ENCODE results near the gene CCRL2. TPM values are rescaled to one million over a fixed set of nuclear protein-coding genes. Genes with fewer than 3 reads are reported as not detected.

CCRL2 gene
- total and polyA plus RNA-seq, 2 experiments from 2014 or later = 5.3 to 8.6 TPM

GRCh38 chr3:46414739-46415138, 7.7 kb downstream of the CCRL2 start:
- Histone ChIP-seq H3K9me3 (ENCODE audit: low read depth) (no peaks in the 10 kb centered on the region), H3K27ac (no peak overlapping the region), H3K4me3 (no peak overlapping the region), H3K27me3 (no peaks in the 10 kb centered on the region), H3K36me3 (no peaks in the 10 kb centered on the region), H3K4me1 (ENCODE audit: low read depth) (peaks cover 73% of the 10 kb centered on the region)
- no peak for TF ChIP-seq CTCF (IDR thresholded peaks at IDR 0.05; ENCODE audit: low read depth, low read length)
- DNase-seq (ENCODE audit: low read depth in 1 of 2, low spot score in 1 of 2) = no peak

GRCh38 chr3:46416125-46416810, 9.2 kb downstream of the CCRL2 start:
- H3K4me3 ChIP-seq = no peak overlapping the region
- no peaks in the 10 kb centered on the region for H3K27me3 ChIP-seq
- no peaks in the 10 kb centered on the region for H3K9me3 ChIP-seq (ENCODE audit: low read depth)
- H3K4me1 ChIP-seq (ENCODE audit: low read depth) = peaks cover 66% of the 10 kb centered on the region
- H3K36me3 ChIP-seq = no peaks in the 10 kb centered on the region
- no peak for TF ChIP-seq CTCF (IDR thresholded peaks at IDR 0.05; ENCODE audit: low read depth, low read length)
- H3K27ac ChIP-seq = peak overlapping the region; percentile 11
- DNase-seq (ENCODE audit: low read depth in 1 of 2, low spot score in 1 of 2) = no peak

GRCh38 chr3:46416811-46417510, 9.9 kb downstream of the CCRL2 start:
- Histone ChIP-seq H3K4me1 (ENCODE audit: low read depth) (peaks cover 62% of the 10 kb centered on the region), H3K27ac (peak overlapping the region; percentile 68), H3K27me3 (no peaks in the 10 kb centered on the region), H3K36me3 (no peaks in the 10 kb centered on the region), H3K4me3 (no peak overlapping the region), H3K9me3 (ENCODE audit: low read depth) (no peaks in the 10 kb centered on the region)
- no peak for TF ChIP-seq CTCF (IDR thresholded peaks at IDR 0.05; ENCODE audit: low read depth, low read length)
- DNase-seq (ENCODE audit: low read depth in 1 of 2, low spot score in 1 of 2) = peak in 1 of 2 donors; percentile 54

- DNase-seq (ENCODE audit: low read depth in 1 of 2, low spot score in 1 of 2) = no peak
- Histone ChIP-seq H3K36me3 (no peaks in the 10 kb centered on the region), H3K4me3 (no peak overlapping the region), H3K9me3 (ENCODE audit: low read depth) (no peaks in the 10 kb centered on the region), H3K27me3 (no peaks in the 10 kb centered on the region), H3K27ac (peak overlapping the region; percentile 68), H3K4me1 (ENCODE audit: low read depth) (peaks cover 51% of the 10 kb centered on the region)
- no peak for TF ChIP-seq CTCF (IDR thresholded peaks at IDR 0.05; ENCODE audit: low read depth, low read length)
Observed at GRCh38 chr3:46417841-46418611, 11.0 kb downstream of the CCRL2 start.

GRCh38 chr3:46419816-46420215, 12.8 kb downstream of the CCRL2 start:
- no peaks in the 10 kb centered on the region for H3K9me3 ChIP-seq (ENCODE audit: low read depth)
- DNase-seq (ENCODE audit: low read depth in 1 of 2, low spot score in 1 of 2) = no peak

More at GRCh38 chr3:46419816-46420215, 12.8 kb downstream of the CCRL2 start:
- no peak for TF ChIP-seq CTCF (IDR thresholded peaks at IDR 0.05; ENCODE audit: low read depth, low read length)
- no peaks in the 10 kb centered on the region for H3K27me3 ChIP-seq
- no peaks in the 10 kb centered on the region for H3K36me3 ChIP-seq
- peaks cover 34% of the 10 kb centered on the region for H3K4me1 ChIP-seq (ENCODE audit: low read depth)
- H3K27ac ChIP-seq = no peak overlapping the region
- H3K4me3 ChIP-seq = no peak overlapping the region
